ENCODE measurements around the gene CPSF4.

Gene CPSF4
- total RNA-seq, result 30.2 to 30.6 reads per million in 2 donors

DNA sequence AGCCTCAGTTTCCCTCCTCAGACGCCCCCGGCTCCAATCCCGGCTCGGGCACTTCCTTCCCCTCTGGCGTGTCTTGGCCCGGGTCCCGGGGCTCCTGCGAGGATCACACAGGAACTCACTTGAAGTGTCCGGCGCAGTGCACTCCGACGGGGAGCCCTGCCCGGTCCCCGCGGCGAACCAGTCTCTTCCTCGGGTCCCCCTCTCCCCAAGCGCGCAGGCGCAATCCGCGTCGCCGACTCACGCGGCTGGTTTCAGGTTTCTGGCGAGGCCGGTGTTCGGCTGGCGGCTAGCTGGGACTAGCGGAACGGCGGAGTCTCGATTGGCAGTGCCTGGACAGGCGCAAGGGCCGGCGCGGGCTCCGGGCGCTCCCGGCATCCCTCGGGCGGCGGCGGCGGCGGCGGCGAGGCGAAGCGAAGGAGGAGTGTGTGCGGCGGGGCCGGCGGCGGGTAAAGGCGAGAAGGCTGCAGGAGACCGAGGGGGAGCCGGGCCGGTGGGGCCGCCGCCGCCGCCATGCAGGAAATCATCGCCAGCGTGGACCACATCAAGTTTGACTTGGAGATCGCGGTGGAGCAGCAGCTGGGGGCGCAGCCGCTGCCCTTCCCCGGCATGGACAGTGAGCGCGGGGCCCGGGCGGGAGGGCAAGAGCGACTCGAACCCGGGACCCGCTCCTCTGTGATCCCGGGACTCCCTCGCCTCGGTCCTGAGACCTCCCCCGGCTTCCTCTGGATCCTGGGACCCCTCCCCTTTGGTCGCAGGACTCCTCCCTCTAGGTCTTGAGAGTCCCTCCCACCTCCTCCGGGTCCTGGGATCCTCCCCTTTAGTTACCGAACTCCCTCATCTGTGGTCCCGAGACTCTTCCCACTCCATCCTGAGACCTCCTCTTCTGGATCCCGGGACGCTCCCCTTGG is at the start of gene CPSF4, which contains the start of gene PTCD1:
TSS of gene CPSF4 (plus strand) at position 371 of the 908 bp plus-strand sequence. CDS start at position 511, 140 bp downstream.
TSS of gene PTCD1 (minus strand) at position 226 of the 908 bp plus-strand sequence. CDS start 3,556 bp downstream, outside the sequence.
- DNase-seq, result peak; percentile 59 to 92 (median 83)

DNA sequence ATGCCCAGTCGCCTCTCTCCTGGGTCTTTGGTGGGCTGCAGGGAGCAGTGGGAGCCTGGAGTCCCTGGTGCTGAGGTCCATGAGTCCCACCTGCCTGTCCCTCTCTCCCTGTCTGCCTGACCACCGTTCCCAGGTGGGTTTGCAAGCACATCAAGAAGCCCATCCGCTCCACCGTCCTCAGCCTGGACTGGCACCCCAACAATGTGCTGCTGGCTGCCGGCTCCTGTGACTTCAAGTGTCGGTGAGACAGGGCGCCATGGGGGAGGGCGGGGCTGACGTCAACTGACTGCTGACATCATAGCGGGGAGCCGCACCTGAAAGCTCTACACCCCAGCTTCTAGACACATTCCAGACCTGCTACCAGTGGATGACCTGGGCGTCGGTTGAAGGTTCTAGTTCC is 49.0 kb upstream of the CPSF4 start:
- no peak for DNase-seq

DNA sequence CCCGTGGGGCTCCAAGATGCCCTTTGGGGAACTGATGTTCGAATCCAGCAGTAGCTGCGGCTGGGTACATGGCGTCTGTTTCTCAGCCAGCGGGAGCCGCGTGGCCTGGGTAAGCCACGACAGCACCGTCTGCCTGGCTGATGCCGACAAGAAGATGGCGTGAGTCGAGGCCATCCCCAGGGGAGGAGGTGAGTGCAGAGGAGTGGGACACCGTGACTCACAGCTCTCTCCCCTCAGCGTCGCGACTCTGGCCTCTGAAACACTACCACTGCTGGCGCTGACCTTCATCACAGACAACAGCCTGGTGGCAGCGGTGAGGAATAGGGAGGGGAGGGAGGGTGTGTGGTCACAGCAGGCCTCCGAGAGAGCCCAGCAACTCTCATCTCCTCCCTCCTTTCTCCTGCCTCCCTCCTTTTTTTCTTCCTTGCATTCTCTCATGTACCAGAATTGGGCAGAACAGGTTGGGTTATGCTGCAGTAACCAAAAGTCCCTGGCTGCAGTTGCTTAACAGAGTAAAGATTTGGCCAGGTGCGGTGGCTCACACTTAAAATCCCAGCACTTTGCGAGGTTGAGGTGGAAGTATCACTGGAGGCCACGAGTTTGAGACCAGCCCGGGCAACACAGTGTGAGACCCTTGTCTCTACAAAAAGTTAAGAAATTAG is 47.7 kb upstream of the CPSF4 start:
- no peak for DNase-seq

DNA sequence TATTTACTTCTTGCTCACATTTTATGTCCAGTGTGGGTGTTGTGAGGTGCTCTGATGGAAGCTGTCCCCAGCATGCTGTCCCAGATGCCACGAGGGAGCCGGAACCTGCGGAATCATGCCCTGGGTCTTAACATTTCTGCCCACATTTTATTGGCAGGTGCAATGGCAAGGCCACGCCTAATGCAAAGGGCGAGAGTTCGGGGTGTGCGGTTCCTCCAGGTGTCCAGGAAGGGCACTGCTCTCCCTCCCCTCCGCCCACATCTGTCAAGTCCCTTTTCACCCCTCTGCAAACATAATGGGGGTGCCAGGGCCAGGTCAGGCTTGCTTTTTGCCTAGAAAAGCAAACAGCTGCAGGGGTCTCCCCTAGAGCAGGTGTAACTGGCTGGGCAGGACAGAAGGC is 46.7 kb upstream of the CPSF4 start:
- DNase-seq, result no peak

DNA sequence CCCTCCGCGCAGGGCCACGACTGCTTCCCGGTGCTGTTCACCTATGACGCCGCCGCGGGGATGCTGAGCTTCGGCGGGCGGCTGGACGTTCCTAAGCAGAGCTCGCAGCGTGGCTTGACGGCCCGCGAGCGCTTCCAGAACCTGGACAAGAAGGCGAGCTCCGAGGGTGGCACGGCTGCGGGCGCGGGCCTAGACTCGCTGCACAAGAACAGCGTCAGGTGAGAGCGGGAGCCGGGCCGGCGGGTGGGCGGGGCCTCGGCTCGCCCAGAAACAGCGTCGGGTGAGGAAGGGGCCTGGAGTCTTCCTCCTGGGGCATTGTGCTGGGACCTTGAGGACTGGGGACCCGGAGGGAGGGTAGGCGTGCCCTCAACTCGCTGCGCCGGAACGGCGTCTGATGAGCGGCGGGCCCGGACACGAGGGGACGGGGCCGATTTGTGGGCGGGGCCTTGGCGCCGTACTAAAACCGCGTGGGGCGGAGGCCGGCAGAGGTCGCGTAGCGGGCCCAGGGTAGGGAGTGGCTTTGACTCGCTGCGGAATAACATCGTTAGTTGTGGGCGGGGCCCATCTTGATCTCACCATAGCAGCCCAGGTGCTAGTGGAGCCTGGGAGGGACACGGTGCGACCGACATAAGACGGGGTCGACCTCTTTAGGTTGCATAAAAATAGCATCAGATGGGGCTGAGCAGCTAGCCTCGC is 45.9 kb upstream of the CPSF4 start:
- peak; percentile 62 to 91 (median 76) for DNase-seq

DNA sequence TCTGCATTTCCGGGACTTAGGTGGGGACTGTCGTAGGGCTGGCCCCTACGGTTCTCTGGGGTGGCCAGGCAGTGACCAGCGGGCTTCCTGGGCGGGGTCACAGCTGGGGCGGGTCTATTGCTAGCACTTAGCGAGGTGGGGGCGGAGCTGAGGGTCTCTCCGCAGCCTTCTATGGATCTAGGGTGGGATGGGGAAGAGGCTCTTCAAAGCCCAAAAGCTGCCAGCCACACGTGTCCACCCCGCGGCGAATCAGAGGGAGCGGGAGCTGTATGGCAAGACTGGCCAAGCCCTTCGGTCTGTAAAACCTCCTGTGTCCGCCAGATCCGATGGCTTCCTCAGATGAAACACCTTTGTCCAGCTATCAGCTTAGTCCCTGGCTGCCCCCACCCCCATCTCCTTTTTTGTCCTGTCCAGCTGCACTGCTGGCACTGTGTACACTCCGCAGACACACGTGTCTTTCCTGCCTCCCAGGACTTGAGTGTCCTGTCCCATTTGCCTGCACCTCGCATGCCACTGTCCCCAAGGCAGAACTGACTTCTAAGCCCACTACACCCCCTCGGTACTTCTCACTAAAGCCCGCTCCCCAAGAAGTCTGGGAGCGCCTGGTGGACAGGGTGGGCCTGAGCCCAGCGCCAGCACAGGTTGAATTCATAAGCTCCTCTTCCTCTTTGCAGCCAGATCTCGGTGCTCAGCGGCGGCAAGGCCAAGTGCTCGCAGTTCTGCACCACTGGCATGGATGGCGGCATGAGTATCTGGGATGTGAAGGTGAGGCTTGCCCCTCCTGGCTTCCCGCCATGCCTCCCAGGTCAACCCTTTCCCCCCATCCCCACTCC is 45.2 kb upstream of the CPSF4 start:
- no peak for DNase-seq

DNA sequence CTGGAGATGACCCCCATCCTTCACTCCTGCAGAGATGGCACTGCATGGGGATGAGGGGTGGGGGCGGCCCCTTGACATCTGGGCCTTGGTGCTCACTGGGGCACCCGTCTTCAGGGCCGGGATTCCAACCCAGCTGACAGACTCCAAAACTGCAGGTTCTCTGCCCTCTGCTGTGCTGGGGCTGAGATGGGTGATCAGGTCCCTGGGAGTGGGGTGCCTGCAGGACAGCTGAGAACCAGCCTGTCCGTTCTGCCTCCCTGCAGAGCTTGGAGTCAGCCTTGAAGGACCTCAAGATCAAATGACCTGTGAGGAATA is 44.6 kb upstream of the CPSF4 start:
- no peak for DNase-seq

DNA sequence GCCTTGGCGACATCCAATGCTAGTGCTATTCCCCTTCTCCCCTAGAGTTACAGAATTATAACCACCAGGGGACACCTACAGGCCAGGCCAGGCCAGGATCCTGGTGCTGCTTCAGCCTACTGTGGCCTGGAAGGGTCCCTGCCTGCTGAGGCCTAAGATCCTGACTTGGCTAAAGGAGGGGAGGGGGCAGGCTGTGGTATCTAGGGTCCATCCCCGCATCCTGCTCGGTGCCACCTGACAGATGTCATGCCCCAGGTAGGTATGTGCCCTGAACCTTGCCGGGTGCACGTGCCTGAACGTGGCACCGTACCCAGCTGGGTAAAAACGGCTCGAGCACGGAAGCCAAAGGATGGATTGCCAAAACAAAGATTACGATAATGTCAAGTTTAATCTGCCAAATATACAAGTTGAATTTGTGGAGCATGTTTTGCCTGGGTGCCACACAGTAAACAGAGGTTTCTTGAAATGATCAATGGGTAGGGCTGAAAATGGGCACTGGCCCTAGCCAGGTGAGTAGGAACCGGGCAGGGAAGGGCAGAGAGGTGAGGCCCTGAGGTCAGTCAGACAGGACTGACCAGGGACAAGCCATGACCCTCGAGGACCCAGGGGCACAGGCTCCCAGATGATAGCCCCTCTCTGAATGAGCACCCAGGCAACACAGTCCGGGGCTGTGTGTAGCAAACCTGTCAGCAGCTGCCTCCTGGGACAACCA is 43.0 kb upstream of the CPSF4 start:
- DNase-seq, result no peak

DNA sequence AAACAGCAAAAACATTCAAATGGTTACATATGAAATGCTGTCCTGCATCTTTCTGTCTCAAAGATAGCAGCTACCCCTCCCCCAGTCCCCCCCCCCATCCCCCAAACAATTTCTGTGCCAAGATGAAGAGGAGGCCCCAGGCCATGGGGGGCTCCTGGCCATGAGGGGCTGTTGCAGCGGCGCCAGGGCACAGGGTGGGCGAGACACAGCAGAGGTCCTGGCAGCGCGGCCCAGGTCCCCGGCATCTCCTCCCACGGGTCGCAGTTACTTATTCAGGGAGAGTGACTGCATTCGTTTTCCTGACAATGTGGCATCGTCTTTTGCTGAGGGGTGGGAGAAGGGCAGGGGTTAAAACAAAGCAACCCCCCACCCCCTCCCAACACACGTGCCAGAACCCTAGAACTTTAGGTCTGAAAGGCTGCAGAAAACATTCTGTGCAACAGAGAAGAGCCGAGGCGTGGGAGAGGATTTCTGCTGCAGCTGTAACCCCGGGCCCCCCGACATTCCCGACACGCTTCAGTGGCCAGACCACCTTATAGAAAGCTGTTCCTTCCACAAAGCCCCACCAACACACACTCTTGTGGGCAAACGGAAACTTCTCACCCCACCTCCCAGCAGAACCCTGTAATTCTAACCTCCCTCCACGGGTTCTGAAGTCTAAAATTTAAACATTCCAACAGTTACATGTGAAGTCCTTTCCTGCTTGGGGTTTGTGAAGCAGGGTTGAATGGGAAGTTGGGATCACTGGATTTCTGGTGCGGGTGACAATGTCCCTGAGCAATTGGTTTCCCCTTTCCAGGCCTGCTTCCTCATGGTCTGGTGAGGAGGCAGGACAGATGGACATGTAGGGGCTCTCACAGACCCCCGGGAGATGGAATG is 42.1 kb upstream of the CPSF4 start:
- DNase-seq, result no peak

DNA sequence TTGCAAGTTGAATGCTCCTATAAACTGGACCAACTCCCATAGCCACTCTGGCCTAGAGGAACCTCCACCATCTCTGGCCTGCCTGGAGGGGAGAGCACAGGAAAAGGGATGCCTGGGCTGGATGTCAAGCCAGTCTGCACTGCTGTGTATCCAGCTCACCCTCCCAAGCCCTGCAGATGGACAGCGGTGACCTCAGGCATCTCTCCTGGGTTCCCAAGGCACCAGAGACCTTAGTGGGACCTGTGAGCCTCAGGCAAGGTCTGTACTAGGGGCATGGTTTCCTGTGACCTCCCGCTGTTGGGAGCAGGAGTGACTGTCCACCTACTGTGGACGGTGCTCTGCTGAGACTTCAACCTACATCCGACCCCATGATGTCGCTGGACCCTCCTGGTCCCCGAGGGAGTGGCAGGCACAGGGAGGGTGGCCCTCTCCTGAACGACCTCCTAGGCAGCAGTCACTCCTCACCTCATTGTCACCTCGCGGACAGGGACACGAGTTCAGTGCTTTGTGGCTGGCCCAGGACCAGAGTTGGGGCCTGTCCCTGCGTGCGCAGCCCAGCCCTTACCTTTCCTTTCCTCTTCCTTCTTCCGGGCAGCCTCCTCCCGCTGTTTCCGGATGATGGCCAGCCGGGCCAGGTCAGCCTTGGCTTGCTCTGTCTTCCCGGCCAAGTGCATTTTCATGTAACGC is 41.3 kb upstream of the CPSF4 start:
- no peak for DNase-seq

DNA sequence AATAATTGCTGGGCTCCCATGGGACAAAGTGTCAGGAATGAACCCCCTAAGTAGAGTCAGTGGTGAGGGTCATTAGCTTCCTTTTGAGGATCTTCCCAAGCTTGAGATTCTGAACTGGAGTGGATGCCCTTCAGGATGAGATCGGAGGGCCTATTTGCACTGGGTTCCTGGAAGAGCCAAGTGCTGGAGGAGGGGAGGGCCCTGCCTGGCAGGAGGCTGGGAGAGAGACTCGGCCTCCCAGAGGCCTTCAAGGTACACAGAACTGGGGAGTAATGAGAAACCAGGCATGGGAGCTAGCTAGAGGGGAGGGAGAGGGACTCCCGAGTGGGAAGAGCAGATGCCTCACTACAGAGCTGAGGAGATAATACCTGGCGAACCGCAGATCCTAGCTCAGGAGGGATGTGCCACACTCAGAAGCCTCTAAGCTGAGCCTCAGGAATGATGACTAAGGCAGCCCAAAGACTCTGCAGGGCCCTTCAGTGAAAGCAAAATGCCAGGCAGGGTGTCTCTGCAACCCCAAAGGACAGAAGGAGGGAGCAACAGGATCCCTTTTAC is 39.8 kb upstream of the CPSF4 start:
- no peak for DNase-seq

DNA sequence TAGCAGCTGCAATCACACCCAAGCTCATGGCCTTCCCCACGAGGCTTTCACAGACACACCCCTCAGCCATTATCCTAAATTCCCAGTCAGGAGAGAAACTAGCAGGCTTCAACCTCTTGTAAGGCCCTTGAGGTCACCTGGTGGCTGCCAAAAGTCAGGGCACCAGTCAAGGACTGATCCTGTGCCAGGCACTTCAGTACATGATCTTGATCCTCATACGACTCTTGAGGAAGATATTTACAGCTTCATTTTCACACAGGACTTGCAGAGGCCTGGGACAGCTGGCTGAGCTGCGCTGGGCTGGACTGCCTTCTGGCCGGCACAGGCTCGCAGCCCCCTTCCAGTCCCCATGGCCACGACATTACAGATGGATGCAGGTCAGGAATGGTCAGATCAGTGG is 39.1 kb upstream of the CPSF4 start:
- DNase-seq, result no peak

DNA sequence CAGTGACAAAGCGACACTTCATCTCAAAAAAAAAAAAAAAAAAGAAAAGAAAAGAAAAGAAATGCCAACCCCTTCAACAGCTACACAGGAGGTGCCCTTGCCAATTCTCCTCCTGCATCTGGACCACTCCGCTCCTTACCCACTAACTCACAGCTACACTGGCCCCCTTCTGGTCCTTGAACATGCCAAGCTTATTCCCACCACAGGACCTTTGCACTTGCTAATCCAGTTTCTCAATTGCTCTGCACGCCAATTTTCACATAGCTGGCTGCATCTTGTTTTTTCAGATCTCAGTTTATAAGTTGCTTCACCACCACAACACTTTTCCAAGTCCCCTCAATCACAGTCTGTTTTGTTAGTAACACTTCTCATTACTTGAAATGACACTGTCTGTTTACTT is 35.9 kb upstream of the CPSF4 start:
- DNase-seq, result no peak

DNA sequence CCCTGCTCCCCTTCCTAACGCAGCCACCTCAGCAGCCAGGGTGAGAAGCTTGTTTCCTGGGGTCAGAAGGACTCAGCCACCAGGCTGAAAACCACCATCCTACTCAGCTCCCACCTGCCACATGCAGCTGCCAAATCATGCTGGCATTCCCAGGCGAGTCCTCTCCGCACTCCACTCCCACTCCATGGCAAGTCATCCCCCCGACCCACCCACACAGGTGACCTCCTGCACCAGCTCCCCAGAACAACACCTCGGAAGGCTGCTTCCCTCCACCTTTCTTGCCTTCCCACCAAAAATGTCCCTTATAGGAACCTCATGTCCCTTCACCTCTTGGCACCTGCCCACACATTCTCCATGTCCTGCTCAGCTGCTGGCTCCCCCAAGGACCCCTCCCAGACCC is 35.0 kb upstream of the CPSF4 start:
- no peak for DNase-seq

DNA sequence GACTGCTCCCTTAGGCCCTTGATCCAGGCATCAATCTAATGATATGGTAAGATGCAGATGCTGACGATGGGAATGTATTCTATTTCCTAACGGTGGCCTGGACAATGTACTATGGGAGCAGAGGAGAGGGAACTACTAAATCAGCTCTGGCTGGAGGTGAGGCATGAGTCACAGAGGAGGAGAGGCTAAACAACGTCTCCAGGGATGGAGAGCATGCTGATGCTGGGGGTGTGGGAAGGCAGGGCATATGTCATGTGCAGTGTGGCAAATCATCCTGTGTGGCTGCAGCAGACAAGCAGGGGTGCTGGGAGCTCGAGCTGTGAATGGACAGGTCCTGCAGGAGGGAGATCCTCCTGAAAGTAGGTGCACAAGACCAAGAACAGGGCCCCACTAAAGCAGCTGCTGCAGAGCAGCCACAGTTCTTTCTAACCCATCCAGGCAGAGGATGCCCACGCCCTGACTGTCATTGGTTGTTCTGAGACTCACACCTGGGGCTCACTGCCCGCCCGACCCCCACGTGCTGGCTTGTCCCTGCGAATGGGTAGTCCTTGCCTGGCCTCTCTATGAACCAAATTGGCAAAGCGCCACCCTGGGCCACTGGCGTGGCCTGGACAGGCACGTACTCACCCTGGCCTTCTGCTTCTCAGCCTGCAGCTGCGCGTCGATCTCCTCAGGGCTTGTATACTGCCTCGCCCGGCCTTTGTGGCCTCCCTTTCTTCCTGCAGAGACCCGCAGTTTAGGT is 34.3 kb upstream of the CPSF4 start:
- DNase-seq, result no peak

DNA sequence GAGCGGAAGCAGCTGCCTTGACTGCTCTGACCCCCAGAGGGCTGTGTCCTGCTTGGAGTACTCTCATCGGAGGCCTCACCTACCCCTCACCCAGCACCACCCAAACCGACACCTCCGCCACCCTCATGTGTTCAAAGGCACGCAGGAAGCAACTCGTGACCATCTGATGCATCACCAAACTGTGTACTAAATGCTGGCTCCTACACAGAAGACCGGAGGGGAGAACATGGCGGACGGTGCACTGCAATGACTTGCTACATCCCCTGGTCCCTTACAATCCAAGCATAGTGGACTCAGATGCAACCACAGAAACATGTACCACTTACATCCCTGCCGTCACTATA is 33.8 kb upstream of the CPSF4 start:
- peak in 1 of 5 experiments; percentile 25 for DNase-seq

DNA sequence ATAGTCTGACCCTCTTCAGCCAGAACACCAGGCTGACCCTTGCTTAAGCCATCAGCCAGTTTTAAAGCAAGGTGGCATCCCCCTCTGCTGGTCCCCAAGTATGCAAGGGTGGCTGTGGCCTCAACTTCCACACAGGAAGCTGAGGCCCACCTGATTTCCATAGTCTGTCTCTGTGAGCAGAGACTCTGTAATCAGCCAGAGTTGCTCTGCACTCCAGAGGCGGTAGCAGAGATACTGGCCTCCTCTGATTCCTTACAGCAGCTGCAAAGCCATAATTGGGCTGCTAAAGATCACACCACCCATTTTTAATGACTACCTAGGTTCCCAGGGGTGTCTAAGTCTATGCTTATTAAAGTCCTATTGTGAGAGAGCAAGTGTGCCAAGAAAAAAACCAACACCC is 32.2 kb upstream of the CPSF4 start:
- DNase-seq, result no peak

DNA sequence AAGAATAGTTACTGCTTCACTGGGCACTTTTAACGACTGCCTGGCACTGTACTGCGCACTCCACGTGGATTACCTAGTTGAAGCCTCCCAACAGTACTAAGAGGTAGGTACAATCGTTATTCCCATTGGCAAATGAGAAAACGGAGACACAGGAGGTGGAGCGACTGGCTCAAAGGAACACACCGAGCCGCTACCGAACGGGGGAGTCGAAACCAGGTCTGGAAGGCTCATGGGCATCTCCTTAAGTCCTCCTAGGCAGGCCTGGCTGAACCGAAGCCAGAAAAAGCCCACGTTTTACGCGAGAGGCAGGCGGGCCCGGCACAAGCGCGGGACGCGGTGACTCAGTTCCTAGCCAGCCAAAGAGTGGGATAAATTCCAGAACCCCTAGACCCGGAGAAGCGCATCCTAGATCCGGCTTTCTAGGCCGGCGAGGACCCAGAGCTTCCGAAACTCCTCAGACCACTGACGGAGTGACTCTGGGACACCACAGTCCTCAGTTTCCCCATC is 30.8 kb upstream of the CPSF4 start:
- DNase-seq, result peak in 4 of 5 experiments; percentile 9 to 39 (median 18)
